Astrocyte (in vitro differentiated cells and primary cell): ENCODE results near the gene MKKS.

ENCODE experiments used
- CTCF ChIP-seq: IDR thresholded peaks from 2 replicates; pipeline ENCODE4 v1.5.1; 2011; ENCODE audit warnings: low read depth, mild to moderate bottlenecking, inconsistent platforms, low read length, moderate library complexity; ENCODE audit not compliant: insufficient read depth
- EZH2 ChIP-seq: IDR thresholded peaks from 2 replicates; pipeline ENCODE4 v1.6.1; 2012; ENCODE audit warnings: mild to moderate bottlenecking, low read length, inconsistent platforms; ENCODE audit not compliant: insufficient read depth

- no peak for TF ChIP-seq CTCF
- TF ChIP-seq EZH2, result no peak
Observed at GRCh38 chr20:10465135-10465534, 31.1 kb upstream of the MKKS start.
